IPS DF 4.7 (cell line): ENCODE results near the gene SLC22A8.
"Not testable (repeated sequence)": the region's sequence is repeated elsewhere in the genome, so short reads cannot be mapped to it uniquely, and the experiment has no call there.

Experiments
- DNase-seq: peaks from one replicate; pipeline ENCODE4 v3.0.0-alpha.2; 2013; ENCODE audit warnings: low spot score; ENCODE audit errors: extremely low read depth

SLC22A8 gene, protein sequence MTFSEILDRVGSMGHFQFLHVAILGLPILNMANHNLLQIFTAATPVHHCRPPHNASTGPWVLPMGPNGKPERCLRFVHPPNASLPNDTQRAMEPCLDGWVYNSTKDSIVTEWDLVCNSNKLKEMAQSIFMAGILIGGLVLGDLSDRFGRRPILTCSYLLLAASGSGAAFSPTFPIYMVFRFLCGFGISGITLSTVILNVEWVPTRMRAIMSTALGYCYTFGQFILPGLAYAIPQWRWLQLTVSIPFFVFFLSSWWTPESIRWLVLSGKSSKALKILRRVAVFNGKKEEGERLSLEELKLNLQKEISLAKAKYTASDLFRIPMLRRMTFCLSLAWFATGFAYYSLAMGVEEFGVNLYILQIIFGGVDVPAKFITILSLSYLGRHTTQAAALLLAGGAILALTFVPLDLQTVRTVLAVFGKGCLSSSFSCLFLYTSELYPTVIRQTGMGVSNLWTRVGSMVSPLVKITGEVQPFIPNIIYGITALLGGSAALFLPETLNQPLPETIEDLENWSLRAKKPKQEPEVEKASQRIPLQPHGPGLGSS

GRCh38 chr11:63015521-63016215, at the start of gene SLC22A8:
TSS of gene SLC22A8 (minus strand) at chr11:63015841. CDS start at chr11:63014958, 883 bp downstream.
- DNase-seq = no peak

DNA sequence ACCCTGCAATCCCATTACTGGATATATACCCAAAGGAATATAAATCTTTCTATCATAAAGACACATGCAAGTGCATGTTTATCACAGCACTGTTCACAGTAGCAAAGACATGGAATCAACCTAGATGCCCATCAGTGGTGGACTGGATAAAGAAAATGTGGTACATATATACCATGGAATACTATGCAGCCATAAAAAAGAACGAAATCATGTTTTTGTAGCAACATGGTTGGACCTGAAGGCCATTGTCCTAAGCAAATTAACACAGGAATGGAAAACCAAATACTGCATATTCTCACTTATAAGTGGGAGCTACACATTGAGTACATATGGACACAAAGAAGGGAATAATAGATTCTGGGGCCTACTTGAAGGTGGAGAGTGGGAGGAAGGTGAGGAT, 30.6 kb upstream of the SLC22A8 start:
- not testable (repeated sequence) for DNase-seq

DNA sequence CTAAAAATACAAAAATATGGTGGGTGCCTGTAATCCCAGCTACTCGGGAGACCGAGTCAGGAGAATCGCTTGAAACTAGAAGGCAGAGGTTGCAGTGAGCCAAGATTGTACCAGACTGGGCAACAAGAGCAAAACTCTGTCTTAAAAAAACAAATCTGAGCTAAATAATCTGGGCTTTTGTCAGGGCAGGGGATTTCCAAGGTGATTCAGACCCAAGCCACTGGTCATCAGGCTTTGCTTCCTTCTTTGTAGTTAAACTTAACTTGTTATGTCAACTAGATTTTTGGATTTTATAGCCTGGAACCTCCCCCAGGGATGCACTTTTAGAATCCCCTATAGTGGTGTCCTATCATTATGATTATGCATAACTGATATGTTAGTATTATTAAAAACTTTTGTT, 27.0 kb upstream of the SLC22A8 start:
- no peak for DNase-seq

- DNase-seq = no peak
These were observed 16.8 kb upstream of the SLC22A8 start for GRCh38 chr11:63032457-63032856.

GRCh38 chr11:63023841-63024648, 8.4 kb upstream of the SLC22A8 start:
- no peak for DNase-seq

DNA sequence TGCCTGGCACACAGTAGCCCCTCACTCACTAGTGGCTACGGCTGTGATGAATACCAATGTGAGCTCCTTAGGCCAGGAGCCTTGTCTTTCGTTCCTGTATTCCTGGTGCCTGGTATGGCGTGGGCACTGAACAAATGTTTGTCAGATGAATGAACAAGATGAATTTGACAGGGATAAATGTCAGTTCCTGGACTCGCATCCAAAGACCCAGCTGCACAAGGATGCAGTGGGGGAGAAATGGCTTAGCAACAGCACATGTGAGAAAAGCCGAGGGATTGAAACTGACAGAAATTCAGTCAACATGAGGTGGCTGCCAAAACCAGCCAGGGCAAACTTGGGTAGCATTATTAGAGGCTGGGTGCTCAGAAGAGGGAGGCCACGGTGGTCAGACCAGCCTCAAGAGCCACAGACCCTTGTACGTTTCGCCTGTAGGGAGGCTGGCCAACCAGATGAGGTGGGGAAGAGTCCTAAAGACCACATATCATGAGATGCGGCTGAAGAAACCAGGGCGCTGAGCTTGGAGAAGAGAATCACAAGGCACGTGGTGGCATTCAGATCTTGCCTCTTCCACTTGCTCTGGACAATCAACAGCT, 7.7 kb upstream of the SLC22A8 start:
- DNase-seq = no peak

DNA sequence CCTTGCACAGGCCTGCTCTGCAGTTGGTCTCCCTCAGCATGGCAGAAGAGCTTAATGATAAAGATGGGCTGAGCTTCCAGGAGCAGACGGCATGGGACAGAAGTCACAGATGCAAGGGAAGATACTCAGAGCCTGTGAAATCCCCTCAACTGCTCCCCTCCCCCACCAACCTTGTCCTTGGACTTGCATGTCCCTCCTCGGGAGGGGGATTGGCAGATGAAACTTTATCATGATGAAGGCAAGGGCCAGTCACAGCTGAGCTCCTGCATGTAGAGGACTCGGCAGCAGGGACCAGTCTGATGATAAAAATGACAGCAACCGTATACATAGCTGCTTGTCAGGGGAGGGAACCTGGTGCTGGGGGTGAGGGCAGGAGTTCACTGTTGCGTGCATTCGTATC, 6.8 kb upstream of the SLC22A8 start:
- no peak for DNase-seq

DNA sequence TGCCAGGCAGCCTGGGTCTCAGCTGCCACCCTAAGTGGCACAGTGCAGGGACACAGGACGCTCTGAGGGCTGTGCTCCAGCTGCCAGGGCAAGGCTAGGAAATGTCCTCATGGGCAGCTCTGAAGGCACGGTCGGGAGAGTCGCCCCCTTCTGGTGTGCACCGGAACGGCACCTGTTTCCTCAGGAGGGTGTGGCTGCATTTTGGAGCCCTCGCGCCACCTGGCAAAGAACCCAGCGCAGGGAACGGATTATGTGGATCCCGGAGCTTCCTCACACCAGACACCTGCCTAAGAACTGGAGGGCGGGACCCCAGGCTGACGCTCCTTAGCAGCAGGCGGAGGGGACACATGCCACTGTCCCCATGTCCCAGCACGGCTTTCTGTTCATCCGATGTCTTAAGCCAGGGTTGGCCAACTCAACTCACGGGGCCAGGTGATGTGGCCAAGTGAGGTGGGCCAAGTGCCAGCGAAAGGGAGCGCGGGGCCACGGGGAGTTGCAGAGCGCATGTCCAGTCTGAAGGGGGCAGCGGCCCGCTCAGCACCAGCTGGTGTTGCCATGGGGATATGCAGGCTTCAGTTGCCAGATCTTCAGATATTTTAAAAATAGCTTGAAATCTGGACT, 5.1 kb upstream of the SLC22A8 start:
- no peak for DNase-seq

DNA sequence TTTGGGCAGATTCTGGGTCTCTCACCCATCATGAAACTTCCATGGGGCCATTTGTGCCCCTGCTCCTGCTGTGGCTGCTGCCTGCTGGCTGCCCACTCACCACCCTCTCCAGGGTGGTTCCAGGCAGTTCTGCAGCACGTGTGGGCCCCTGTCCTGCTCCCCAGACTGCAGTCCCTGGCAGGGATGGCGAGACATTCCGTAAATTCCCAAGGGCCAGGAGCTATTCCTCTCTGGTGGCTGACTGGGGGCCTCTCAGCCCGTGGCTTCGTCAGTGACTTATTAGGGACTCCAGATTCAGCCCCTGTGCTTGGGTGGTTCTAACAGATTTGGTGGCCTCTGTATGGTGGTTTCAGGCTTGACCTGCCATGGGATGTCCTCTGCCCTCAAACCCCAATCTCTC, 3.9 kb upstream of the SLC22A8 start:
- DNase-seq = no peak

GRCh38 chr11:63017306-63017974, 1.8 kb upstream of the SLC22A8 start:
- no peak for DNase-seq

GRCh38 chr11:63014408-63015055, 1.1 kb downstream of the SLC22A8 start:
- no peak for DNase-seq

DNA sequence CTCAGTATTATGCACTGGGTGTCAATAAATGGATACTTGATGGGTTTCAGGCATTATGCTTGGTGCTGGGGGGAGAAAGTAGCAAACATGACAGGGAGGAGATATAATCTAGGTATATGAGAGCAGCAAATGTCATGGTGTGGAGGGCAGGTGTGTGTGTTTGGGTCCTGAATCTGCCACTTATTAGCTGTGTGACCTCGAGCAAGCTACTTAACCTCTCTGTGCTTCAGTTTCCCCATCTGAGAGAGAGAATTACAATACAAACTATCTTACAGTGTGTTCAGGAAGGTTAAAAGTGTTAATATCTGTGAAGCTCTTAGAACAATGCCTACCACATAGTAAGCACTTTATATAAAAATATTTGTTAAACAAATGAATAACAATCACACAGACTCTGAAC, 2.8 kb downstream of the SLC22A8 start:
- no peak for DNase-seq

GRCh38 chr11:63012430-63012829, 3.2 kb downstream of the SLC22A8 start:
- no peak for DNase-seq

DNA sequence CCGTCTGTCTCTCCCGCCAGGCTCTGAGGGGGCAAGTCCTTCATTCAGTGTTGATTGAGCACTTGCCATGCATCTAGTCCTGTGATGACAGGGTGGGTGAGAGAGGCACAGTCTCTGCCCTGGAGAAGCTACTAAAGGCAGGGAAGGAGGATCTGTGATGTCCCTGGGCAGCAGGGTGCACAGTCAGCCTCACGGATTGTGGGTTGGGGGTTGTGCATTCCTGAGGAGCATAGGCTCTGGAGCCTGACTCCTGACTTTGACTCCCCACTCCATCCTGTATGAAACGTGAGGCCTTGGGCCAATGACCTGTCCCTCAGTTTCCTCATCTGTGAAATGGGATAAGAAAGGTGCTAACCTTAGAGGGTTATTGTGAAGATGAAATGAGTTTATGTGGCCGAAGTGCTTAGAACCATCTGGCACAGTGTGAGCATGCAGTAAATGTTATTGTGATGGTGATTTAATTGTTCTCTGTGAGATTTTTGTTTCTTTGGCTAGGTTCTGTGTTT, 4.7 kb downstream of the SLC22A8 start:
- no peak for DNase-seq

GRCh38 chr11:63007920-63008319, 7.7 kb downstream of the SLC22A8 start:
- DNase-seq = no peak

DNA sequence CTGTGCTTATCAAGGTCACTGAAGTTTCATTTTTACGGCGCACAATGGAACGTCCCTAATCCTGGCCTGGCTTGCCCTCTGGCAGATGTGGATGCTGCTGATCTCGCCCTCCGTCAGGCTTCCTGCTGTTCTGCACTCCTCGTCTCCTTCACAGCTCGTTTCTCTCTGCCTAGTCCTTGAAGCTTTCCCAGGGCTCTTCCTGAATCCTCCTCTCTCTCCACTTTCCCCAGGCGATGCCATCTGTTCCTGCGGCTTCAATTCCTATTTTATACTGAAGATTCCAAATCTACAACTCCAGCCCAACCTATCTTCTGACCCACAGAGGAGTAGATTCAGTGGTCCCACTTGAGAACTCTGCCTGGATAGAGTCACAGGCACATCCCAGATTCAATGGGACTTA, 14.2 kb downstream of the SLC22A8 start:
- DNase-seq = no peak

DNA sequence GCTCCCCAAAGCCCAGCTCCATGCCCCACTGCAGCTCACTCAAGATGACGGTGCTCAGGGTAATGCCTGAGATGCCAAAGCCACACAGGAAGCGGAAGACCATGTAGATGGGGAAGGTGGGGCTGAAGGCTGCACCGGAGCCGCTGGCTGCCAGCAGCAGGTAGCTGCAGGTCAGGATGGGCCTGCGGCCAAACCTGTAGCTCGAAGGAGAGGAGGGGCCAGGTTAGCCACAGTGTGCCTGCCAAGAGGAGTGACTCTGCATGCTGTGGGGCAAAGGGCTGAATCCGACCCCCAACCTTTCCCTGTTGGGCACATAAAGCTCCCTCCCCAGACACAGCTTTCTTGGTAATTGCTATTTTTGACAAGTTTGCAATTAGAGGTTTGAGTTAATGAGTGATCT, 16.0 kb downstream of the SLC22A8 start:
- no peak for DNase-seq

- DNase-seq = no peak
These were observed 16.5 kb downstream of the SLC22A8 start for GRCh38 chr11:62999156-62999555.

- no peak for DNase-seq
These were observed 19.4 kb downstream of the SLC22A8 start for GRCh38 chr11:62996271-62996670.

DNA sequence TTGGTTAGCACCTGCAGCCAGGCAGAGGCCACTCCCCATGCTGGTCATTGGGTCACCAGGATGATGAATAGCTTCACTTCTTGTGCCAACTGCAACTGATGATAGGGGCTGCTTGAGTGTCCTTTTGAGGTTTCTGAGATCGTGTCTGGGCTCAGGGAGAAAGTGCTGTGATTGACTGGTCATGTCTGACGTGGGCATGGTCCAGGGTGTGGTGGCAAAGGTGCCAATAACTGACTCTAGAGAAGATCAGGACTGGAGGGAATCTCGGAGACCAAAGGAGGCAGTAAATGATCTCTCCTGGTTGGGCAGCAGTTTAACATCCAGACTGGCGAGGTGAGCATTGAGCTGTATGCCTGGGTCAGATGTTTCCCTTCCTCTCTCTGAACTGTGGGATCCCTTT, 20.9 kb downstream of the SLC22A8 start:
- no peak for DNase-seq
